ENCODE measurements around the gene COL11A1.

Gene COL11A1

DNA sequence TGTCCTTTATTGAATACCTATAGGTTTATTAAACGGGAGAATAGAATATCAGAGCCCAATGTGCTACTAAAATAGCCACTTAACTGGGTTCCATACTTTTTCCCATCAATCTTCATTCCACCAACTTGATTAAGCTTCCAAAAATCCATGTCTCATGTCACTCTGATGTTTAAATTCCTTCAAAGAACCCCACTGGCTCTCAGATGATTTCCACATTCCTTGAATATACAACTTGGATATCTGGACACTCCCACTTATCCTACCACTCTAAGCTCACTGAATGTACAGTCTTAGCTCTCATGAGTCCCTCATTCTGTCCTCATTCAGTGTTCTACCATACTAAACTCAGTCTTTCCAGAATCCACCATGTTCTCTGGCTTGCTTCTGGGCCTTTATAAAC lies 21.1 kb downstream of the COL11A1 start:
- TF ChIP-seq, protein P1, sequence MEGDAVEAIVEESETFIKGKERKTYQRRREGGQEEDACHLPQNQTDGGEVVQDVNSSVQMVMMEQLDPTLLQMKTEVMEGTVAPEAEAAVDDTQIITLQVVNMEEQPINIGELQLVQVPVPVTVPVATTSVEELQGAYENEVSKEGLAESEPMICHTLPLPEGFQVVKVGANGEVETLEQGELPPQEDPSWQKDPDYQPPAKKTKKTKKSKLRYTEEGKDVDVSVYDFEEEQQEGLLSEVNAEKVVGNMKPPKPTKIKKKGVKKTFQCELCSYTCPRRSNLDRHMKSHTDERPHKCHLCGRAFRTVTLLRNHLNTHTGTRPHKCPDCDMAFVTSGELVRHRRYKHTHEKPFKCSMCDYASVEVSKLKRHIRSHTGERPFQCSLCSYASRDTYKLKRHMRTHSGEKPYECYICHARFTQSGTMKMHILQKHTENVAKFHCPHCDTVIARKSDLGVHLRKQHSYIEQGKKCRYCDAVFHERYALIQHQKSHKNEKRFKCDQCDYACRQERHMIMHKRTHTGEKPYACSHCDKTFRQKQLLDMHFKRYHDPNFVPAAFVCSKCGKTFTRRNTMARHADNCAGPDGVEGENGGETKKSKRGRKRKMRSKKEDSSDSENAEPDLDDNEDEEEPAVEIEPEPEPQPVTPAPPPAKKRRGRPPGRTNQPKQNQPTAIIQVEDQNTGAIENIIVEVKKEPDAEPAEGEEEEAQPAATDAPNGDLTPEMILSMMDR (IDR thresholded peaks at IDR 0.05; ENCODE audit: borderline replicate concordance, insufficient read depth, low read depth, low read length) = no peak
- no peak overlapping the region for H3K4me3 ChIP-seq (ENCODE audit: low read depth, low read length)

DNA sequence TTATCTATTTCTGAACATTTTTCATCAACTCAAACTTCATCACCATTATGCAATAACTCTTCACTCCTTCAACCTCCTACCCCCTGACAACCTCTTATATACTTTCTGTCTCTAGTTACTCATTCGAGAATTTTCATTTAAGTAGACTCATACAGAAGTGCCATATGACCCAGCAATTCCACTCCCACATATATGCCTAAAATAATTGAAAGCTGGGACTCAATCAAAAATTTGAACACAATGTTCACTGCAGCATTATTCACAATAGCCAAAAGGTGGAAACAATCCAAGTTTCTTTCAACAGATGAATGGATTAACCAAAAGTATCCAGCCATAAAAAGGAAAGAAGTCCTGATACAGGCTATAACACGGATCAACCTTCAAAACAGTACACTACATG lies 24.1 kb downstream of the COL11A1 start:
- H3K4me3 ChIP-seq (ENCODE audit: low read depth, low read length) = no peak overlapping the region
- TF ChIP-seq, protein P1 (IDR thresholded peaks at IDR 0.05; ENCODE audit: borderline replicate concordance, insufficient read depth, low read depth, low read length) = no peak

DNA sequence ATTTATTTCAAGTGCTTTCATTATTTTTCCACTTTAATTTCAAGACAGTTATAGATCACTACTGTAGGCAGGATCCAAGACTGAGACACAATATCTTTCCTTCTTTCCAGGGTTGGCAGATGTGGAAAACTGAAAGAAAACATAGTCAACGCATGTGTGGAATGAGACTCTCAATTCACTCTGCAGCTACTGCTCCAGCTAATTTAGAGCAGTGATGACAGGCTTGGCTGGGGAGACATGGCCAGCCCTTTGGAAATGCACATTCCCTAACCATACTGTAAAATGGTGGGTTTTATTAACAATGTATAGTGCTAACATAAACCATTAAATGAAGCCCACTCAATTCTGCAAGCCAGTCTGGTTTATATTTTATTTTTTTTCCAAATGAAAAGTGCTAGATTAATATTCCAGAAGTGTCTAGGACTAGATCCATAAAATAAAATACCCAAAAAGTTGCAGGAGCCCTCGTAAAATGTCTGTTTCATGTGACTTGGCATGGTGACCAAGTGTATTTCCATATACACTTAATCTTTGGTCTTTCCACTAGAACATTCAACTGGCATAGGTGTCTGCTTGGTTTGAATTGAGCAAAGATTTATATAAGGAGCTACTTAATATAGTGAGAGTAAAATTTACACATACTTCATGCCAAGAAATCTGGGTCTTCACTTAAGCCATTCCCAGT lies 32.9 kb downstream of the COL11A1 start:
- TF ChIP-seq, protein P1 (IDR thresholded peaks at IDR 0.05; ENCODE audit: borderline replicate concordance, insufficient read depth, low read depth, low read length) = no peak
- H3K4me3 ChIP-seq (ENCODE audit: low read depth, low read length) = no peak overlapping the region

DNA sequence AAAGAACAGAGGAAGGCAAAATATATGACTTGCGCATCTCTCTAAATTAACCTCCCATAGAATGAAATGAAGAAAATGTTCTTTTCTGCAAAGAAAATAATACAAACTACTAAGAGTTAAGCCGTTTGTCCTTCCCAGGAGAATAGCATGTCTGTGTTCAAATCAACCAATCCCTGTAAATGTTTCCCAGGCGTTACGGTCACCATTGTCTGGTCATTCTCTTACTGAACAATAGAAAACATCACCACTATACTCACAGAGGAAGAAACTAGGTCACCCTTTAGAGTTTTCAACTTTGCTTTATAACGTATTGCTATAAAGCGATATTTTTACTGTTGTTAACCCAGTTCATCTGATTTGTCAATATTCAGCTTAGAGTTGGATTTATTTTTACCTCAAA lies 34.1 kb downstream of the COL11A1 start:
- no peak overlapping the region for H3K4me3 ChIP-seq (ENCODE audit: low read depth, low read length)
- TF ChIP-seq, protein P1 (IDR thresholded peaks at IDR 0.05; ENCODE audit: borderline replicate concordance, insufficient read depth, low read depth, low read length) = no peak

DNA sequence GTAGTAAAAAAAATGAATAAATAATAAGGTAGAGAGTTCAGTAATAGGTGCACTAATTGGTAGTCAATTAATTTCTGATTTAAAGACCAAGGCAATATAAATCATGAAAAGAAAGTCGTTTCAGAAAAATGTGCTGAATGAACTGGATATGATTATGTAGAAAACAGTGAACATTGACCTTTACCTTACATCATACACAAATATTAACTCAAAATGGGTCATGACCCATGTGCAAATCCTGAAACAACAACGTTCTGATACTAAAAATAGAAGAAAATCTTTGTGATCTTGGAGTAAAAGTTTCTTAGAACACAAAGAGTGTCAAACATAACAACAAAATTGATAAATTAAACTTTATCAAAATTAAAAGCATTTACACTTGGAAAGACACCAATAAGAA lies 39.1 kb downstream of the COL11A1 start:
- TF ChIP-seq, protein P1 (IDR thresholded peaks at IDR 0.05; ENCODE audit: borderline replicate concordance, insufficient read depth, low read depth, low read length) = no peak

DNA sequence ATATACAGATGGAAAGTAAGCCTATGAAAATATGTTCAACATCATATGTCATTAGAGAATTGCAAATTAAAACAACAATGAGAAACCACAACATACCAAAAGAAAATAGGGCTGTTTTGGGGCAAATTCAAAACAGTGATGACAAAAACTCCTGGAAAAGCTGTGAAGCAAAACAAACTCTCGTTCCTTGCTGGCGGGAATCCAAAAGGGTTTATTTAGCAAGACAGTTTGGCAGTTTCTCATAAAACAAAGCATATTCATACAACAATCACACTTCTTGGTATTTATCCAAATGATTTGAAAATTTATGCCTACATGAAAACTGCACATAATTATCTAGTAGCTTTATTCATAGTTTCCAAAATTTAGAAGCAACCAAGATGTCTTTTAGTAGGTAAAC lies 44.4 kb downstream of the COL11A1 start:
- TF ChIP-seq, protein P1 (IDR thresholded peaks at IDR 0.05; ENCODE audit: borderline replicate concordance, insufficient read depth, low read depth, low read length) = no peak

More for the DNA sequence above, 39.1 kb downstream of the COL11A1 start:
- no peak overlapping the region for H3K4me3 ChIP-seq (ENCODE audit: low read depth, low read length)

DNA sequence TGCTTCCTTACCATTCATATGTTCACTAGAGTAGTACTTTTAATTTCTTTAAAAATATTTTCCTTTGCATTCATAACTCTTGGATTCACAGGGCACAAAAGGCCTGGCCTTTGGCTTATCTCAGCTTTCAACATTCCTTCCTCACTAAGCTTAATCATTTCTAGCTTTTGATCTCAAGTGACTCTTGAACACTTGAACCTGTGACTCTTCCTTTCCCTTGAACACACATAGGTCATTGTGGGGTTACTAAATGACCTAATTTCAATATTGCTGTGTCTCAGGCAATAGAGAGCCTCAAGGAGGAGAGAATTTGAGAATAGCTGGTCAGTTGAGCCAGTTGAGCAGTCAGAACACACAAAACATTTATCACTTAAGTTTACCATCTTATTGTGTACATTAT lies 49.9 kb downstream of the COL11A1 start:
- TF ChIP-seq, protein P1 (IDR thresholded peaks at IDR 0.05; ENCODE audit: borderline replicate concordance, insufficient read depth, low read depth, low read length) = no peak
- no peak overlapping the region for H3K4me3 ChIP-seq (ENCODE audit: low read depth, low read length)

More for the DNA sequence above, 44.4 kb downstream of the COL11A1 start:
- no peak overlapping the region for H3K4me3 ChIP-seq (ENCODE audit: low read depth, low read length)
